CD4-positive, alpha-beta T cell (primary cell): ENCODE data around the gene EMB. TPM values are rescaled to one million over a fixed set of nuclear protein-coding genes. Genes with fewer than 3 reads are reported as not detected.
"Not testable (repeated sequence)": the region's sequence is repeated elsewhere in the genome, so short reads cannot be mapped to it uniquely, and the experiment has no call there.

Source experiments
- ATAC-seq: fragments of 200-7000 bp; cut with Tn5 transposase; one replicate; pipeline ENCODE4 v1.10.0; 2022; ENCODE audit warnings: mild to moderate bottlenecking; ENCODE audit not compliant: poor library complexity
- CTCF ChIA-PET: fragments of 350-600 bp; sonication (Branson Sonifier 250); formaldehyde crosslinking; loops from one replicate; lab custom pipeline; 2021; ENCODE audit warnings: antibody characterized with exemption, inconsistent platforms; lab: Charles Lee
- POLR2A ChIA-PET: fragments of 350-600 bp; sonication (Branson Sonifier 250); formaldehyde crosslinking; loops from one replicate; lab custom pipeline; 2021; ENCODE audit warnings: antibody characterized with exemption, inconsistent platforms; lab: Charles Lee
- DNase-seq, 14 experiments: peaks; one replicate each; pipeline ENCODE4 v3.0.0-alpha.2; 2013 to 2020; ENCODE audit warnings: mixed read lengths in 2 of 14
- H3K27ac ChIP-seq, 2 donors: one replicate each; pipeline versions ENCODE4 v1.5.1 to v1.7.0; 2013; ENCODE audit warnings: low read length in 2 of 2, low read depth in 1 of 2, mild to moderate bottlenecking in 1 of 2
- H3K27me3 ChIP-seq, 2 experiments: 1 replicate in 1 of 2; 2 replicates in 1 of 2; pipeline versions ENCODE4 v1.6.1 to v1.7.0; 2013; ENCODE audit warnings: low read length in 2 of 2, control low read depth in 1 of 2, mild to moderate bottlenecking in 1 of 2, moderate library complexity in 1 of 2; ENCODE audit not compliant: insufficient read depth in 2 of 2, control insufficient read depth in 1 of 2
- H3K36me3 ChIP-seq: one replicate; pipeline ENCODE4 v1.6.1; 2013; ENCODE audit warnings: low read length, control low read depth; ENCODE audit not compliant: insufficient read depth
- H3K4me1 ChIP-seq: one replicate; pipeline ENCODE4 v1.6.1; 2013; ENCODE audit warnings: low read length, control low read depth; ENCODE audit not compliant: insufficient read depth
- H3K4me3 ChIP-seq: one replicate; pipeline ENCODE4 v1.5.1; 2013; ENCODE audit warnings: mild to moderate bottlenecking, low read length, moderate library complexity
- H3K9me3 ChIP-seq, 2 experiments: 1 replicate in 1 of 2; 2 replicates in 1 of 2; pipeline versions ENCODE4 v1.6.1 to v1.7.0; 2013; ENCODE audit warnings: low read length in 2 of 2, mild to moderate bottlenecking in 2 of 2, control low read depth in 1 of 2, moderate library complexity in 1 of 2; ENCODE audit not compliant: control insufficient read depth in 1 of 2, insufficient read depth in 1 of 2
- H3K27ac Mint-ChIP-seq: one replicate; pipeline ENCODE4 v1.8.0; 2020; ENCODE audit warnings: mixed read lengths
- H3K27me3 Mint-ChIP-seq: one replicate; pipeline ENCODE4 v1.8.0; 2021; ENCODE audit warnings: mixed read lengths
- H3K36me3 Mint-ChIP-seq: one replicate; pipeline ENCODE4 v1.8.0; 2021; ENCODE audit warnings: low read depth, mixed read lengths
- H3K4me1 Mint-ChIP-seq: one replicate; pipeline ENCODE4 v1.8.0; 2021; ENCODE audit warnings: low read depth, mixed read lengths
- H3K4me3 Mint-ChIP-seq: one replicate; pipeline ENCODE4 v1.8.0; 2020; ENCODE audit warnings: mild to moderate bottlenecking, mixed read lengths
- H3K9me3 Mint-ChIP-seq: one replicate; pipeline ENCODE4 v1.8.0; 2020; ENCODE audit warnings: mixed read lengths
- CTCF ChIP-seq: fragments of 200-600 bp; IDR thresholded peaks from one replicate; pipeline ENCODE4 v1.8.0; 2022; ENCODE audit warnings: antibody characterized with exemption, mild to moderate bottlenecking
- intact Hi-C, 2 experiments: fragments of 100-400 bp; cut with DNase I in 1 of 2; cut with micrococcal nuclease in 1 of 2; formaldehyde crosslinking; loops; one replicate each; pipeline versions ENCODE4 v1.15.1 to v1.9.0; 2023 to 2025; cut with DNase I, micrococcal nuclease
- polyA plus RNA-seq, 2 donors: library from polyadenylated mRNA; unstranded; fragments of 120-200 nt; gene quantifications; one replicate each; pipeline ENCODE4 v1.2.1, GENCODE V29; 2013
- total RNA-seq, 174 experiments: library from RNA in 2 of 174; stranded (reverse) in 2 of 174; gene quantifications; one replicate each; pipeline ENCODE4 v1.2.3 and lab custom pipeline; 2021 to 2026

EMB gene, protein sequence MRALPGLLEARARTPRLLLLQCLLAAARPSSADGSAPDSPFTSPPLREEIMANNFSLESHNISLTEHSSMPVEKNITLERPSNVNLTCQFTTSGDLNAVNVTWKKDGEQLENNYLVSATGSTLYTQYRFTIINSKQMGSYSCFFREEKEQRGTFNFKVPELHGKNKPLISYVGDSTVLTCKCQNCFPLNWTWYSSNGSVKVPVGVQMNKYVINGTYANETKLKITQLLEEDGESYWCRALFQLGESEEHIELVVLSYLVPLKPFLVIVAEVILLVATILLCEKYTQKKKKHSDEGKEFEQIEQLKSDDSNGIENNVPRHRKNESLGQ
- total RNA-seq (100 to 1,000 TPM; 131 to 133 TPM), total RNA-seq (lab: John Stamatoyannopoulos, UW) (72.1 to 742 (median 327) reads per million in 172 experiments)
- polyA plus RNA-seq (2013, experiment 1 of 2), result 187 TPM
- 206 TPM for polyA plus RNA-seq (2013, experiment 2 of 2)

GRCh38 chr5:50440651-50441492 lies at the start of gene EMB:
Gene EMB (minus strand): TSS chr5:50441288. CDS start chr5:50441151, 137 bp downstream.
- ChIA-PET POLR2A (interaction anchor here (0.6 to 3.7 kb wide), 28 partner anchors 10 to 317 kb away, joined by 3 to 51 read pairs (median 4); partner anchors contain the start of gene PARP8), CTCF (interaction anchor here (0.7 to 2.6 kb wide), 15 partner anchors 10 to 311 kb away, joined by 3 to 16 read pairs (median 3); no protein-coding TSS in a partner anchor)
- Mint-ChIP-seq H3K4me3 (peak within 1 kb of the TSS; percentile 95), H3K4me1 (peaks cover 90% of the 10 kb centered on the region), H3K36me3 (peaks cover 27% of the 10 kb centered on the region), H3K27ac (peak within 1 kb of the TSS; percentile 99), H3K9me3 (no peaks in the 10 kb centered on the region), H3K27me3 (no peaks in the 10 kb centered on the region)
- Histone ChIP-seq H3K4me3 (peak within 1 kb of the TSS; percentile 67), H3K27ac (peak within 1 kb of the TSS; percentile 89 to 95), H3K36me3 (no peaks in the 10 kb centered on the region), H3K4me1 (peaks cover 41% of the 10 kb centered on the region), H3K27me3 (no peaks in the 10 kb centered on the region), H3K9me3 (no peaks in the 10 kb centered on the region)
- DNase-seq (peak; percentile 69 to 92 (median 78)), ATAC-seq (peak; percentile 69)
- TF ChIP-seq CTCF, result peak; percentile 64
- intact Hi-C loops, result loop anchor here (1.0 to 2.0 kb wide), 6 partner anchors 14 to 310 kb away; no protein-coding TSS in a partner anchor

GRCh38 chr5:50489491-50489890 lies 48.4 kb upstream of the EMB start:
- ATAC-seq, H3K27me3 Mint-ChIP-seq, H3K4me3 Mint-ChIP-seq, H3K36me3 ChIP-seq, H3K4me3 ChIP-seq, H3K4me1 ChIP-seq, POLR2A ChIA-PET, H3K9me3 ChIP-seq, H3K27ac ChIP-seq, intact Hi-C loops, H3K9me3 Mint-ChIP-seq, CTCF ChIA-PET, H3K27me3 ChIP-seq, H3K27ac Mint-ChIP-seq: not testable (repeated sequence)
- H3K4me1 Mint-ChIP-seq, result peaks cover 16% of the 10 kb centered on the region
- DNase-seq, result peak in 12 of 14 experiments; percentile 4 to 62 (median 38)
- peaks cover 19% of the 10 kb centered on the region for H3K36me3 Mint-ChIP-seq

DNA sequence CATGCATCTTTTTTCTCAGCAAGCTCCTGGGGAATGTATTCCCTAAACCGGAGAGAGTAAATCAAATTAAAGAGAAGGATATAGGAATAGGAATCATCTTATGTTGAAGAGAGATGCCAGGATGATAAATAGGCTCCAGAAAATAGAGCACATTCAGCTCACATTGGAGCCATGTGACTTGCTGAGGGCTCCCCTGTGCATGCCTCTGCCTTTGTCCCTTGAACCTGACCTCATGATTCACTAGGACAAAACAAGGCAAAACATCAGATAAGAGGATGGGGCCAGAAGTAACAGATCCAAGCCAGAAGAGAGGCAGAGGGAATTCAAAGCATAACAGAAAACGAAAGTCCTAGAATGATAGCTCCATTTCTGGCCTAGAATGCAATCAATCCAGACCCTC lies 37.7 kb upstream of the EMB start:
- POLR2A ChIA-PET, ATAC-seq, H3K9me3 Mint-ChIP-seq, H3K4me3 ChIP-seq, H3K27ac Mint-ChIP-seq, H3K27me3 Mint-ChIP-seq, H3K36me3 ChIP-seq, DNase-seq, H3K27me3 ChIP-seq, intact Hi-C loops, H3K27ac ChIP-seq, H3K4me3 Mint-ChIP-seq, CTCF ChIA-PET, H3K4me1 ChIP-seq, H3K9me3 ChIP-seq, H3K36me3 Mint-ChIP-seq: not testable (repeated sequence)
- peaks cover 23% of the 10 kb centered on the region for H3K4me1 Mint-ChIP-seq
